GM19455 (cell line): ENCODE results near the gene ACIN1.
A peak's percentile ranks its signal among the peaks of the same experiment; 100 is the strongest.

Source experiments
- ATAC-seq: cut with Tn5 transposase; IDR thresholded peaks from one replicate; pipeline ENCODE4 v1.9.1; 2021; ENCODE audit not compliant: unreplicated experiment

The ACIN1 gene

GRCh38 chr14:23094666-23095195 lies at the start of gene ACIN1:
Gene ACIN1, minus strand, starts transcription at chr14:23095136. Its CDS starts 24 bp downstream, at chr14:23095112.
- peak; percentile 38 for ATAC-seq

GRCh38 chr14:23143911-23144310 lies 49.0 kb upstream of the ACIN1 start:
- no peak for ATAC-seq

- no peak for ATAC-seq
These were observed 47.9 kb upstream of the ACIN1 start for GRCh38 chr14:23142826-23143225.

- no peak for ATAC-seq
These were observed 46.9 kb upstream of the ACIN1 start for GRCh38 chr14:23141706-23142444.

- ATAC-seq, result no peak
These were observed 45.4 kb upstream of the ACIN1 start for GRCh38 chr14:23140371-23140770.

- ATAC-seq, result no peak
These were observed 44.9 kb upstream of the ACIN1 start for GRCh38 chr14:23139874-23140273.

GRCh38 chr14:23137813-23138535 lies 43.0 kb upstream of the ACIN1 start:
- no peak for ATAC-seq

GRCh38 chr14:23137192-23137812 lies 42.4 kb upstream of the ACIN1 start:
- ATAC-seq, result no peak

- ATAC-seq, result no peak
These were observed 41.7 kb upstream of the ACIN1 start for GRCh38 chr14:23136566-23137133.

GRCh38 chr14:23132970-23133369 lies 38.0 kb upstream of the ACIN1 start:
- ATAC-seq, result no peak

- ATAC-seq, result no peak
These were observed 36.5 kb upstream of the ACIN1 start for GRCh38 chr14:23131482-23131881.

GRCh38 chr14:23130871-23131270 lies 35.9 kb upstream of the ACIN1 start:
- no peak for ATAC-seq

- ATAC-seq, result no peak
These were observed 34.9 kb upstream of the ACIN1 start for GRCh38 chr14:23129759-23130316.

GRCh38 chr14:23128969-23129758 lies 34.2 kb upstream of the ACIN1 start:
- no peak for ATAC-seq

GRCh38 chr14:23127861-23128260 lies 32.9 kb upstream of the ACIN1 start:
- ATAC-seq, result no peak

GRCh38 chr14:23126548-23127278 lies 31.8 kb upstream of the ACIN1 start:
- no peak for ATAC-seq

GRCh38 chr14:23125933-23126524 lies 31.1 kb upstream of the ACIN1 start:
- no peak for ATAC-seq

- ATAC-seq, result no peak
These were observed 30.1 kb upstream of the ACIN1 start for GRCh38 chr14:23125011-23125410.

- no peak for ATAC-seq
These were observed 29.5 kb upstream of the ACIN1 start for GRCh38 chr14:23124337-23124954.
